Measurements from ENCODE around the gene USP30.
A peak's percentile ranks its signal among the peaks of the same experiment; 100 is the strongest.

The USP30 gene

GRCh38 chr12:109069307-109070271 is 17.2 kb downstream of the USP30 start:
- DNase-seq (no peak), ATAC-seq (no peak)
- no peak overlapping the region for H3K4me3 Mint-ChIP-seq
- no peaks in the 10 kb centered on the region for H3K27me3 Mint-ChIP-seq
- H3K27ac Mint-ChIP-seq: peak overlapping the region; percentile 20 to 59
- H3K9me3 Mint-ChIP-seq: no peaks in the 10 kb centered on the region
- no peaks in the 10 kb centered on the region for H3K4me1 Mint-ChIP-seq

- H3K27me3 Mint-ChIP-seq: no peaks in the 10 kb centered on the region
- no peak overlapping the region for H3K4me3 Mint-ChIP-seq
- no peak for DNase-seq
- H3K27ac Mint-ChIP-seq: no peak overlapping the region
- H3K9me3 Mint-ChIP-seq: peaks cover 0 to 8% of the 10 kb centered on the region in 2 donors
- H3K4me1 Mint-ChIP-seq: no peaks in the 10 kb centered on the region
- no peak for ATAC-seq
Measured at GRCh38 chr12:109074866-109075265, 22.5 kb downstream of the USP30 start.

GRCh38 chr12:109082751-109083150 is 30.4 kb downstream of the USP30 start:
- ATAC-seq: no peak
- peaks cover 0 to 8% of the 10 kb centered on the region in 2 donors for H3K9me3 Mint-ChIP-seq
- no peaks in the 10 kb centered on the region for H3K27me3 Mint-ChIP-seq
- H3K4me3 Mint-ChIP-seq: no peak overlapping the region
- no peak overlapping the region for H3K27ac Mint-ChIP-seq
- no peaks in the 10 kb centered on the region for H3K4me1 Mint-ChIP-seq
- DNase-seq: no peak

- Mint-ChIP-seq H3K27me3 (no peaks in the 10 kb centered on the region), H3K9me3 (peaks cover 0 to 3% of the 10 kb centered on the region in 2 donors), H3K4me3 (no peak overlapping the region), H3K27ac (no peak overlapping the region), H3K4me1 (peaks cover 4% of the 10 kb centered on the region)
- ATAC-seq (no peak), DNase-seq (no peak)
Measured at GRCh38 chr12:109084425-109084824, 32.0 kb downstream of the USP30 start.

GRCh38 chr12:109085590-109085989 is 33.2 kb downstream of the USP30 start:
- H3K9me3 Mint-ChIP-seq: no peaks in the 10 kb centered on the region
- no peaks in the 10 kb centered on the region for H3K27me3 Mint-ChIP-seq
- DNase-seq (no peak), ATAC-seq (no peak)
- H3K27ac Mint-ChIP-seq: peak overlapping the region in 1 of 2 donors; percentile 13
- no peak overlapping the region for H3K4me3 Mint-ChIP-seq
- peaks cover 16% of the 10 kb centered on the region for H3K4me1 Mint-ChIP-seq

GRCh38 chr12:109087250-109087649 is 34.9 kb downstream of the USP30 start:
- no peak for ATAC-seq
- H3K27ac Mint-ChIP-seq: no peak overlapping the region

GRCh38 chr12:109088818-109089217 is 36.4 kb downstream of the USP30 start:
- Mint-ChIP-seq H3K27ac (peak overlapping the region in 1 of 2 donors; percentile 31), H3K4me1 (peaks cover 48% of the 10 kb centered on the region), H3K9me3 (no peaks in the 10 kb centered on the region), H3K4me3 (no peak overlapping the region), H3K27me3 (no peaks in the 10 kb centered on the region)
- ATAC-seq: no peak
- no peak for DNase-seq

More at GRCh38 chr12:109087250-109087649, 34.9 kb downstream of the USP30 start:
- no peaks in the 10 kb centered on the region for H3K27me3 Mint-ChIP-seq
- H3K9me3 Mint-ChIP-seq: no peaks in the 10 kb centered on the region
- peaks cover 33% of the 10 kb centered on the region for H3K4me1 Mint-ChIP-seq
- no peak for DNase-seq
- H3K4me3 Mint-ChIP-seq: no peak overlapping the region

GRCh38 chr12:109089683-109090082 is 37.3 kb downstream of the USP30 start:
- no peak overlapping the region for H3K4me3 Mint-ChIP-seq
- no peaks in the 10 kb centered on the region for H3K27me3 Mint-ChIP-seq
- peaks cover 54% of the 10 kb centered on the region for H3K4me1 Mint-ChIP-seq
- H3K9me3 Mint-ChIP-seq: no peaks in the 10 kb centered on the region
- DNase-seq (no peak), ATAC-seq (no peak)
- H3K27ac Mint-ChIP-seq: peak overlapping the region in 1 of 2 donors; percentile 5

GRCh38 chr12:109092497-109093021 is 40.2 kb downstream of the USP30 start:
- H3K4me3 Mint-ChIP-seq: peak overlapping the region; percentile 91 to 93
- ATAC-seq (no peak), DNase-seq (no peak)
- H3K4me1 Mint-ChIP-seq: peaks cover 54% of the 10 kb centered on the region
- H3K27ac Mint-ChIP-seq: peak overlapping the region; percentile 96
- H3K27me3 Mint-ChIP-seq: no peaks in the 10 kb centered on the region
- no peaks in the 10 kb centered on the region for H3K9me3 Mint-ChIP-seq

- peak; percentile 82 for ATAC-seq
- no peaks in the 10 kb centered on the region for H3K9me3 Mint-ChIP-seq
- peak within 1 kb of the TSS; percentile 91 to 93 for H3K4me3 Mint-ChIP-seq
- H3K27ac Mint-ChIP-seq: peak within 1 kb of the TSS; percentile 96
- peak; percentile 91 to 95 for DNase-seq
- H3K27me3 Mint-ChIP-seq: no peaks in the 10 kb centered on the region
- H3K4me1 Mint-ChIP-seq: peaks cover 54% of the 10 kb centered on the region
Measured at GRCh38 chr12:109093022-109093918, 40.9 kb downstream of the USP30 start, which contains the start of gene ALKBH2. TSS of gene ALKBH2 (minus strand) at chr12:109093472. CDS start at chr12:109092786, 686 bp downstream.

- H3K4me1 Mint-ChIP-seq: peaks cover 46% of the 10 kb centered on the region
- H3K9me3 Mint-ChIP-seq: no peaks in the 10 kb centered on the region
- ATAC-seq (no peak), DNase-seq (no peak)
- H3K27me3 Mint-ChIP-seq: no peaks in the 10 kb centered on the region
- H3K27ac Mint-ChIP-seq: no peak overlapping the region
- peak overlapping the region; percentile 82 to 96 for H3K4me3 Mint-ChIP-seq
Measured at GRCh38 chr12:109097140-109097434, 44.7 kb downstream of the USP30 start.

- peak within 1 kb of the TSS; percentile 93 to 99 for H3K27ac Mint-ChIP-seq
Measured at GRCh38 chr12:109097435-109098182, 45.2 kb downstream of the USP30 start, which contains the start of gene UNG. TSS of gene UNG (plus strand) at chr12:109097597. CDS start at chr12:109097680, 83 bp downstream.

GRCh38 chr12:109098183-109098604 is 45.8 kb downstream of the USP30 start:
- peak overlapping the region; percentile 82 to 96 for H3K4me3 Mint-ChIP-seq
- peak; percentile 27 for ATAC-seq
- H3K27ac Mint-ChIP-seq: peak overlapping the region; percentile 93 to 99
- peaks cover 35% of the 10 kb centered on the region for H3K4me1 Mint-ChIP-seq
- DNase-seq: no peak
- no peaks in the 10 kb centered on the region for H3K9me3 Mint-ChIP-seq
- H3K27me3 Mint-ChIP-seq: no peaks in the 10 kb centered on the region

More at GRCh38 chr12:109097435-109098182, 45.2 kb downstream of the USP30 start, which contains the start of gene UNG:
- H3K27me3 Mint-ChIP-seq: no peaks in the 10 kb centered on the region
- H3K9me3 Mint-ChIP-seq: no peaks in the 10 kb centered on the region
- peak within 1 kb of the TSS; percentile 82 to 96 for H3K4me3 Mint-ChIP-seq
- DNase-seq (peak; percentile 95 to 97), ATAC-seq (peak; percentile 92)
- H3K4me1 Mint-ChIP-seq: peaks cover 40% of the 10 kb centered on the region

- Mint-ChIP-seq H3K4me1 (peaks cover 30% of the 10 kb centered on the region), H3K27me3 (no peaks in the 10 kb centered on the region), H3K9me3 (no peaks in the 10 kb centered on the region), H3K27ac (peak overlapping the region in 1 of 2 donors; percentile 74), H3K4me3 (peak overlapping the region; percentile 82 to 96)
- ATAC-seq: no peak
- no peak for DNase-seq
Measured at GRCh38 chr12:109098651-109099050, 46.3 kb downstream of the USP30 start.

Data from stimulated activated naive CD8-positive, alpha-beta T cell treated with anti-CD3 and anti-CD28 coated beads, Interleukin-15, amount 100 ng/mL, for 72 hours (primary cell).